Neural progenitor cell (in vitro differentiated cells): ENCODE measurements around the gene IMPDH1. TPM values are rescaled to one million over a fixed set of nuclear protein-coding genes. Genes with fewer than 3 reads are reported as not detected.

ENCODE experiments used
- DNase-seq: peaks from one replicate; pipeline ENCODE4 v3.0.0-alpha.2; 2016; ENCODE audit warnings: low spot score
- H2AFZ ChIP-seq: fragments of 200-600 bp; sonication (generic); replicated peaks from 2 replicates; pipeline ENCODE4 v1.6.1; 2016; ENCODE audit warnings: antibody characterized with exemption
- H3F3A ChIP-seq: fragments of 200-600 bp; sonication (generic); 2 replicates; pipeline ENCODE4 v1.6.1; 2016; ENCODE audit warnings: antibody characterized with exemption, low read depth
- H3K27ac ChIP-seq: fragments of 200-600 bp; sonication (generic); 2 replicates; pipeline ENCODE4 v1.5.1; 2016; ENCODE audit warnings: mild to moderate bottlenecking
- H3K27me3 ChIP-seq: fragments of 200-600 bp; sonication (generic); 2 replicates; pipeline ENCODE4 v1.6.1; 2016; ENCODE audit warnings: mild to moderate bottlenecking, moderate library complexity
- H3K36me3 ChIP-seq: fragments of 200-600 bp; sonication (generic); 2 replicates; pipeline ENCODE4 v1.5.1; 2016
- H3K4me1 ChIP-seq: fragments of 200-600 bp; sonication (generic); 2 replicates; pipeline ENCODE4 v1.6.1; 2016; ENCODE audit warnings: mixed run types
- H3K4me2 ChIP-seq: fragments of 200-600 bp; sonication (generic); 2 replicates; pipeline ENCODE4 v1.6.1; 2016
- H3K4me3 ChIP-seq: fragments of 200-600 bp; sonication (generic); 2 replicates; pipeline ENCODE4 v1.5.1; 2016
- H3K79me2 ChIP-seq: fragments of 200-600 bp; sonication (generic); 2 replicates; pipeline ENCODE4 v1.6.1; 2016; ENCODE audit warnings: low read depth
- H3K9ac ChIP-seq: fragments of 200-600 bp; sonication (generic); 2 replicates; pipeline ENCODE4 v1.6.1; 2016
- H3K9me3 ChIP-seq: fragments of 200-600 bp; sonication (generic); 2 replicates; pipeline ENCODE4 v1.5.1; 2016; ENCODE audit warnings: low read depth
- H4K20me1 ChIP-seq: fragments of 200-600 bp; sonication (generic); 2 replicates; pipeline ENCODE4 v1.6.1; 2016; ENCODE audit warnings: low read depth
- H3K27ac Mint-ChIP-seq: 3 replicates; pipeline ENCODE4 v1.8.0; 2021; ENCODE audit warnings: mixed read lengths
- H3K27me3 Mint-ChIP-seq: 2 replicates; pipeline ENCODE4 v1.8.0; 2022; ENCODE audit warnings: low read depth, mild to moderate bottlenecking, inconsistent platforms, moderate library complexity, mixed read lengths; ENCODE audit not compliant: insufficient read depth
- H3K36me3 Mint-ChIP-seq: 3 replicates; pipeline ENCODE4 v1.8.0; 2021; ENCODE audit warnings: mixed read lengths
- H3K4me1 Mint-ChIP-seq: 3 replicates; pipeline ENCODE4 v1.8.0; 2021; ENCODE audit warnings: mixed read lengths
- H3K4me3 Mint-ChIP-seq: 3 replicates; pipeline ENCODE4 v1.8.0; 2021; ENCODE audit warnings: mild to moderate bottlenecking, moderate library complexity, mixed read lengths
- H3K9me3 Mint-ChIP-seq: 3 replicates; pipeline ENCODE4 v1.8.0; 2020; ENCODE audit warnings: mixed read lengths
- EZH2 ChIP-seq: fragments of 200-600 bp; sonication (generic); IDR thresholded peaks from 2 replicates; pipeline ENCODE4 v1.6.1; 2017; ENCODE audit warnings: antibody characterized with exemption, mild to moderate bottlenecking, moderate library complexity
- EZH2phosphoT487 ChIP-seq: fragments of 200-600 bp; sonication (generic); IDR thresholded peaks from 2 replicates; pipeline ENCODE4 v1.6.1; 2017; ENCODE audit warnings: antibody characterized with exemption
- total RNA-seq: library from RNA; depleted of rRNA; stranded (reverse); fragments of >200 nt; gene quantifications from 2 replicates; pipeline ENCODE4 v1.2.3, GENCODE V29; 2015; ENCODE audit warnings: low replicate concordance
- TF ChIP-seq, protein P1 (sequence below): fragments of 200-600 bp; sonication (generic); IDR thresholded peaks from 2 replicates; pipeline ENCODE4 v1.5.1; 2017; ENCODE audit warnings: antibody characterized with exemption, mild to moderate bottlenecking

IMPDH1 gene
- total RNA-seq, 1 donor from 2014 or later, result 17.0 TPM

- DNase-seq, result no peak
- no peaks in the 10 kb centered on the region for H3K9me3 ChIP-seq
- peak overlapping the region; percentile 54 for H3K4me2 ChIP-seq
- H3K4me3 ChIP-seq, result peak overlapping the region; percentile 70
- H3K9ac ChIP-seq, result no peak overlapping the region
- TF ChIP-seq EZH2 (no peak), EZH2phosphoT487 (no peak)
- TF ChIP-seq, protein P1, sequence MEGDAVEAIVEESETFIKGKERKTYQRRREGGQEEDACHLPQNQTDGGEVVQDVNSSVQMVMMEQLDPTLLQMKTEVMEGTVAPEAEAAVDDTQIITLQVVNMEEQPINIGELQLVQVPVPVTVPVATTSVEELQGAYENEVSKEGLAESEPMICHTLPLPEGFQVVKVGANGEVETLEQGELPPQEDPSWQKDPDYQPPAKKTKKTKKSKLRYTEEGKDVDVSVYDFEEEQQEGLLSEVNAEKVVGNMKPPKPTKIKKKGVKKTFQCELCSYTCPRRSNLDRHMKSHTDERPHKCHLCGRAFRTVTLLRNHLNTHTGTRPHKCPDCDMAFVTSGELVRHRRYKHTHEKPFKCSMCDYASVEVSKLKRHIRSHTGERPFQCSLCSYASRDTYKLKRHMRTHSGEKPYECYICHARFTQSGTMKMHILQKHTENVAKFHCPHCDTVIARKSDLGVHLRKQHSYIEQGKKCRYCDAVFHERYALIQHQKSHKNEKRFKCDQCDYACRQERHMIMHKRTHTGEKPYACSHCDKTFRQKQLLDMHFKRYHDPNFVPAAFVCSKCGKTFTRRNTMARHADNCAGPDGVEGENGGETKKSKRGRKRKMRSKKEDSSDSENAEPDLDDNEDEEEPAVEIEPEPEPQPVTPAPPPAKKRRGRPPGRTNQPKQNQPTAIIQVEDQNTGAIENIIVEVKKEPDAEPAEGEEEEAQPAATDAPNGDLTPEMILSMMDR, result no peak
- Mint-ChIP-seq H3K36me3 (peaks cover 3% of the 10 kb centered on the region), H3K4me1 (peaks cover 49% of the 10 kb centered on the region), H3K9me3 (no peaks in the 10 kb centered on the region), H3K4me3 (peak overlapping the region; percentile 86), H3K27ac (no peak overlapping the region), H3K27me3 (peaks cover 39% of the 10 kb centered on the region)
- no peaks in the 10 kb centered on the region for H3K79me2 ChIP-seq
- H3K27ac ChIP-seq, result no peak overlapping the region
- H3K36me3 ChIP-seq, result no peaks in the 10 kb centered on the region
- peaks cover 30% of the 10 kb centered on the region for H4K20me1 ChIP-seq
- peaks cover 51% of the 10 kb centered on the region for H3F3A ChIP-seq
- H3K27me3 ChIP-seq, result peaks cover 90% of the 10 kb centered on the region
- H2AFZ ChIP-seq, result no peak overlapping the region
- peaks cover 39% of the 10 kb centered on the region for H3K4me1 ChIP-seq
Measured at GRCh38 chr7:128406314-128407232, 3.2 kb downstream of the IMPDH1 start.

DNA sequence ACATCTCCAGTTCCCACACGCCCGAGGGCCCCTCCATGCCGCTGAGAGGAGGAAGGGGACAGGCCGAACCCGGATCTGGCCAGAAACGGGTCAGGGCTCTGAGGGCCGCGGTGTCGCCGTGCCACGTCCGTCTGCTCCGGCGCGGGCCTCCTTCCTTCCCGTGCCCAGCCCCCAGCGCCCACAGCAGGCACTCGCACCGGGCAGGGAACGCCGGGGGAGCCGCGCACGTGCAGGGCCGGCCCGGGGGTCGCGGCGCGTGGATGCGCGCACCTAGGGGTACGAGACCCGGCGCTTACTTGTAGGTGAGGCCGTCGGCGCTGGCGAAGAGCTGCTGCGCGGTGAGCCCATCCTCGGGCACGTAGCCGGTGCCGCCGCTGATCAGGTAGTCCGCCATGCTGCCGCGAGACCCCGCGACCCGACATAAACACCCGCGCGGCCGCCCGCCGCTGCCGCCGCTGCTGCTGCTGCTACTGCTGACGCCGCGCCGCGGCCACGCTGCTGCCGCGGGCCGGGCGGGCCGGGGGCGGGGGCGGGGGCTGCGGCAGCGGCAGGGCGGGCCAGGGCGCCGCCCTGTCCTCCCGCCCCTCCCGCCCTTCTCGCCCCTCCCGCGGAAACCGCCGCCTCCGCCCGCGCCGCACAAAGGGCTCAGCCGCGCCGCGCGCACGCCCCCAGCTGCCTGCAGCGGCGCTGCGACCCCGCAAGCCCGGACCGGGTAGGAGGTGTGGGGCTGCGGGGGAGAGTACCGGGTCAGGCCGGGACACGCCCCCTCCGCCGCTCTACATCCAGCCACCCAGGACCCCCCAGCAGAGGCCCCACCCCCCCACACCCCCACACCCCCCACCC lies 4.1 kb downstream of the IMPDH1 start:
- H3K4me1 ChIP-seq, result peaks cover 39% of the 10 kb centered on the region

DNA sequence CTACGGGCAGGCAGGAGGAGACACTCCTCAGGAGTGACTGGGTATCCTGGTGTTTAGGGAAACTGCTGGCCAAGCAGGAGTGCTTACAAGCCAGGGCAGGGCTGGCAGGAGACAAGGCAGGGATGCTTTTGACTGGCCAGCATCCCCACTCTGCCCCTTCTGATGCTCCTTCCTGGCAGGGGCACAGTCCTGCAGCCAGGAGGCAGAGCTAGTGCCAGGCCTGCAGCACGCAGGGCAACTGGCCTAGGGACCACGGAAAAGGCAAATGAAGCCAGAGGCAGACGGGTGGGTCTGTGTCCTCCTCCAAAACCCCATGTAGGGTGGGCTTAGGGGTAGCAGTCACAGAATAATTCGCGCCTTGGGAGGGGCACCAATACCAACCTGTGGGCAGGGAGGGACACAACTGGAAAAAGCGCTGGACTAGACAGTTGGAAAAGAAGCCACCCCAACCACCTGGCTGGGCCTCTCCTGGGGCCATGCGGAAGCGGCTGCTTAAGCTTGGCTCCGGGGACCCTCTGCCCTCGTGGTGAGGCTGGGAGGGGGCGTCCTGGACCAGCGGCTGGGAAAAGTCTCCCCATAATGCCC lies 4.8 kb downstream of the IMPDH1 start:
- peak overlapping the region; percentile 98 for H3K4me2 ChIP-seq
- no peaks in the 10 kb centered on the region for H3K36me3 ChIP-seq
- no peaks in the 10 kb centered on the region for H3K9me3 ChIP-seq
- Mint-ChIP-seq H3K4me3 (peak overlapping the region; percentile 84), H3K9me3 (no peaks in the 10 kb centered on the region), H3K27me3 (peaks cover 33% of the 10 kb centered on the region), H3K27ac (peak overlapping the region; percentile 11), H3K36me3 (peaks cover 4% of the 10 kb centered on the region), H3K4me1 (peaks cover 45% of the 10 kb centered on the region)
- peaks cover 35% of the 10 kb centered on the region for H3K4me1 ChIP-seq
- H3K4me3 ChIP-seq, result peak overlapping the region; percentile 70
- TF ChIP-seq EZH2phosphoT487 (no peak), EZH2 (no peak)
- TF ChIP-seq, protein P1, result no peak
- no peaks in the 10 kb centered on the region for H3K79me2 ChIP-seq
- no peak for DNase-seq
- H3K9ac ChIP-seq, result no peak overlapping the region
- peaks cover 74% of the 10 kb centered on the region for H3K27me3 ChIP-seq
- peaks cover 30% of the 10 kb centered on the region for H4K20me1 ChIP-seq
- no peak overlapping the region for H3K27ac ChIP-seq
- peaks cover 43% of the 10 kb centered on the region for H3F3A ChIP-seq
- H2AFZ ChIP-seq, result peak overlapping the region; percentile 97

More for the DNA sequence above, 4.1 kb downstream of the IMPDH1 start:
- Mint-ChIP-seq H3K4me3 (peak overlapping the region; percentile 84), H3K27ac (no peak overlapping the region), H3K9me3 (no peaks in the 10 kb centered on the region), H3K27me3 (peaks cover 37% of the 10 kb centered on the region), H3K4me1 (peaks cover 49% of the 10 kb centered on the region), H3K36me3 (peaks cover 7% of the 10 kb centered on the region)
- H3K9ac ChIP-seq, result no peak overlapping the region
- H3K4me3 ChIP-seq, result peak overlapping the region; percentile 70
- peaks cover 30% of the 10 kb centered on the region for H4K20me1 ChIP-seq
- no peaks in the 10 kb centered on the region for H3K9me3 ChIP-seq
- no peak overlapping the region for H3K27ac ChIP-seq
- peak; percentile 87 for DNase-seq
- peak overlapping the region; percentile 97 for H2AFZ ChIP-seq
- no peaks in the 10 kb centered on the region for H3K36me3 ChIP-seq
- H3K27me3 ChIP-seq, result peaks cover 81% of the 10 kb centered on the region
- H3F3A ChIP-seq, result peaks cover 50% of the 10 kb centered on the region
- TF ChIP-seq EZH2, result no peak
- TF ChIP-seq, protein P1, result peak; percentile 11
- H3K79me2 ChIP-seq, result no peaks in the 10 kb centered on the region
- H3K4me2 ChIP-seq, result peak overlapping the region; percentile 98
